GM23248 (cell line): ENCODE results near the gene MDM4. TPM values are rescaled to one million over a fixed set of nuclear protein-coding genes. Genes with fewer than 3 reads are reported as not detected.
"Not testable (repeated sequence)": the region's sequence is repeated elsewhere in the genome, so short reads cannot be mapped to it uniquely, and the experiment has no call there.

ENCODE experiments used
- DNase-seq: peaks from one replicate; pipeline ENCODE4 v3.0.0-alpha.2; 2015
- H2AFZ ChIP-seq: fragments of 200-600 bp; sonication (generic); 2 replicates; pipeline ENCODE4 v1.6.1; 2016; ENCODE audit warnings: antibody characterized with exemption
- H3F3A ChIP-seq: fragments of 200-600 bp; sonication (generic); 2 replicates; pipeline ENCODE4 v1.6.1; 2016; ENCODE audit warnings: mild to moderate bottlenecking, antibody characterized with exemption, mixed run types; ENCODE audit not compliant: insufficient read depth
- H3K27ac ChIP-seq: fragments of 200-600 bp; sonication (generic); 2 replicates; pipeline ENCODE4 v1.5.1; 2016; ENCODE audit warnings: mild to moderate bottlenecking
- H3K27me3 ChIP-seq: fragments of 200-600 bp; sonication (generic); replicated peaks from 2 replicates; pipeline ENCODE4 v1.6.1; 2016; ENCODE audit warnings: mild to moderate bottlenecking; ENCODE audit not compliant: insufficient read depth
- H3K36me3 ChIP-seq: fragments of 200-600 bp; sonication (generic); 2 replicates; pipeline ENCODE4 v1.6.1; 2016; ENCODE audit warnings: low read depth, mild to moderate bottlenecking
- H3K4me1 ChIP-seq: fragments of 200-600 bp; sonication (generic); 2 replicates; pipeline ENCODE4 v1.6.1; 2016; ENCODE audit warnings: mild to moderate bottlenecking; ENCODE audit not compliant: insufficient read depth
- H3K4me2 ChIP-seq: fragments of 200-600 bp; sonication (generic); one replicate; pipeline ENCODE4 v1.6.1; 2016; ENCODE audit warnings: mild to moderate bottlenecking; ENCODE audit not compliant: unreplicated experiment
- H3K4me3 ChIP-seq: fragments of 200-600 bp; sonication (generic); 2 replicates; pipeline ENCODE4 v1.5.1; 2016; ENCODE audit warnings: mild to moderate bottlenecking
- H3K79me2 ChIP-seq: fragments of 200-600 bp; sonication (generic); 2 replicates; pipeline ENCODE4 v1.6.1; 2016; ENCODE audit warnings: mild to moderate bottlenecking; ENCODE audit not compliant: insufficient read depth
- H3K9ac ChIP-seq: fragments of 200-600 bp; sonication (generic); 2 replicates; pipeline ENCODE4 v1.6.1; 2016; ENCODE audit warnings: mild to moderate bottlenecking
- H3K9me2 ChIP-seq: fragments of 200-600 bp; sonication (generic); 2 replicates; pipeline ENCODE4 v1.6.1; 2016; ENCODE audit warnings: mixed run types, mild to moderate bottlenecking, moderate library complexity; ENCODE audit not compliant: insufficient read depth
- H3K9me3 ChIP-seq: fragments of 200-600 bp; sonication (generic); one replicate; pipeline ENCODE4 v1.6.1; 2017; ENCODE audit warnings: low read depth
- H4K20me1 ChIP-seq: fragments of 200-600 bp; sonication (generic); 2 replicates; pipeline ENCODE4 v1.6.0; 2016; ENCODE audit not compliant: insufficient read depth
- EZH2 ChIP-seq: fragments of 200-600 bp; sonication (generic); IDR thresholded peaks from 2 replicates; pipeline ENCODE4 v1.6.1; 2018; ENCODE audit warnings: antibody characterized with exemption, mild to moderate bottlenecking; ENCODE audit not compliant: insufficient read depth, poor library complexity, severe bottlenecking
- EZH2phosphoT487 ChIP-seq: fragments of 200-600 bp; sonication (generic); IDR thresholded peaks from 2 replicates; pipeline ENCODE4 v1.6.1; 2018; ENCODE audit warnings: antibody characterized with exemption, moderate library complexity, mild to moderate bottlenecking, low read depth; ENCODE audit not compliant: insufficient read depth
- WGBS, 2 experiments: methylation state at CpG; one replicate each; pipeline ENCODE4 v1.1.6; 2015 to 2017; ENCODE audit warnings: low lambda C conversion rate in 2 of 2, low coverage in 1 of 2; ENCODE audit errors: missing lambda C conversion rate in 2 of 2; 5-methylcytosine and 5-hydroxymethylcytosine counted together
- in situ Hi-C: fragments of 300-500 bp; cut with MboI; formaldehyde crosslinking; loops from 2 replicates; pipeline ENCODE4 v1.15.0; 2020
- polyA plus RNA-seq: library from polyadenylated mRNA; unstranded; fragments of >200 nt; fragmentation: Nextera tagmentation; extraction: Ambion mirVana; gene quantifications from 2 replicates; pipeline ENCODE4 v1.2.1, GENCODE V29; 2016
- total RNA-seq: library from RNA; depleted of rRNA; stranded (reverse); fragments of >200 nt; shearing (Covaris generic); gene quantifications from 2 replicates; pipeline ENCODE4 v1.2.3, GENCODE V29; 2014

MDM4 gene
- total and polyA plus RNA-seq, 2 experiments from 2014 or later = 9.6 to 12.6 TPM

DNA sequence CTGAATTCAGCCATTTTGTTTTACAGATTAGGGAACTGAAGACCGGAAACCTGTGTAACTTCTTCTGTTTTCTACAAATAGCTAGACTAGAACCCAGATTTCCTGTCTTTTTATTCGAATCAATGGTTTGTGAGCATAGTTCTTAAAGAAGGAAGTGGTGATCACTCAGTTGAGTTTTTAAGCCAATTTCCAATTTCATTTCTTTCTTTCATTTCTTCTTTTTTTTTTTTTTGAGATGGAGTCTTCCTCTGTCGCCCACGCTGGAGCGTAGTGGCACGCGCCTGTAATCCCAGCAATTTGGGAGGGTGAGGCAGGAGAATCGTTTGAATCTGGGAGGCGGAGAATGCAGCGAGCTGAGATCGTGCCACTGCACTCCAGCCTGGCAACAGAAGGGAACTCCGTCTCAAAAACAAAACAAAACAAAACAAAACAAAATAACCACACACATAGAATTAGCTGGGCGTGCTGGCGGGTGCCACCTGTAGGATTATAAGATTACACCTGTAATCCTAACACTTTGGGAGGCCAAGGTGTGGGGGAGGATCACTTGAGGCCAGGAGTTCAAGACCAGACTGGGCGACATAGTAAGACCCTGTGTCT lies 3.0 kb upstream of the MDM4 start:
- WGBS, 2 experiments = 68 to 72% methylated on average over 15 of the region's 15 CpGs
- no peaks in the 10 kb centered on the region for H3K36me3 ChIP-seq

DNA sequence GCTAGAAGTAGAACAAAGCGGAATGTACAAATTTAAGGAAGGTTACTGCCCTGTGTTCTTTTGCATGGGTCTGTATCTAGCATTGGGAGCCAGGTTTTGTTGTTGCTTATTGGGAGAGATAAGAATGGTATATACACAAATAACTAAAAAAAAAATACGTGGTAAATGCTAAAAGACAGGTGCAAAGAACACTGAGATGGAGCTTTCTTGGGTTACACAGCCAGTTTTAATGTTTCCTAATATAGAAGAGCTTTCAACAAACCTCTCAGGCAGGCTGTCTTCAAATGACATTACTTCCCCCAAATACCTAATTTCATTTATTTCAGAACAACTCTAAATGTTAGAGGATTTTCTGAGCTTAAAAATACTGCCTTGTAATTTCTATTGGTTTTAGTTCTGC lies 1.4 kb upstream of the MDM4 start:
- H3K27me3 ChIP-seq = no peaks in the 10 kb centered on the region
- TF ChIP-seq EZH2 = no peak
- no peak for TF ChIP-seq EZH2phosphoT487
- H4K20me1 ChIP-seq = no peaks in the 10 kb centered on the region
- 58 to 60% methylated on average over 2 of the region's 2 CpGs for WGBS, 2 experiments
- 0 out of 2 replicates have a peak overlapping the region, but pooled peaks have one; percentile 13 for H2AFZ ChIP-seq
- H3K9me3 ChIP-seq = no peaks in the 10 kb centered on the region
- H3K27ac ChIP-seq = no peak overlapping the region
- H3F3A ChIP-seq = no peaks in the 10 kb centered on the region
- no peak overlapping the region for H3K9ac ChIP-seq
- H3K4me3 ChIP-seq = no peak overlapping the region
- no peak overlapping the region for H3K4me2 ChIP-seq
- H3K36me3 ChIP-seq = no peaks in the 10 kb centered on the region
- no peak for DNase-seq
- no peaks in the 10 kb centered on the region; the same call in 1 of the 2 replicates for H3K4me1 ChIP-seq
- H3K9me2 ChIP-seq = no peaks in the 10 kb centered on the region
- in situ Hi-C loops = no loop called here
- peaks cover 36% of the 10 kb centered on the region for H3K79me2 ChIP-seq

More for the DNA sequence above, 3.0 kb upstream of the MDM4 start:
- no peaks in the 10 kb centered on the region for H4K20me1 ChIP-seq
- H3K9ac ChIP-seq = no peak overlapping the region
- no peak overlapping the region for H3K27ac ChIP-seq
- peaks cover 5% of the 10 kb centered on the region; the same call in 1 of the 2 replicates for H3F3A ChIP-seq
- TF ChIP-seq EZH2phosphoT487 (no peak), EZH2 (no peak)
- H3K27me3 ChIP-seq = no peaks in the 10 kb centered on the region
- in situ Hi-C loops = no loop called here
- H3K4me3 ChIP-seq = no peak overlapping the region
- DNase-seq = no peak
- no peak overlapping the region for H3K4me2 ChIP-seq
- H3K4me1 ChIP-seq = no peaks in the 10 kb centered on the region; the same call in 1 of the 2 replicates
- H3K9me2 ChIP-seq = no peaks in the 10 kb centered on the region
- no peaks in the 10 kb centered on the region for H3K9me3 ChIP-seq
- H3K79me2 ChIP-seq = peaks cover 20% of the 10 kb centered on the region
- no peak overlapping the region for H2AFZ ChIP-seq

DNA sequence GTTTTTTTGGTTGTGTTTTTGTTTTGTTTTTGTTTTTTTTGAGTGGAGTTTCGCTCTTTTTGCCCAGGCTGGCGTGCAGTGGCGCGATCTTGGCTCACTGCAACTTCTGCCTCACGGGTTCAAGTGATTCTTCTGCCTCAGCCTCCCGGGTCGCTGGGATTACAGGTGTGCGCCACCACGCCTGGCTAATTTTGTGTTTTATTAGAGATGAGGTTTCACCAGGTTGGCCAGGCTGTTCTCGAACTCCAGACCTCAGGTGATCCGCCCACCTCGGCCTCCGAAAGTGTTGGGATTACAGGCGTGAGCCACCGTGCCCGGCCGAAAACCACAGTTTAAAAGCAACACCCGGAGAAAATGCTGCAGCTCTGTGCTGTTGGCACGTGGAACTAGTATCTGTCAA lies 1.2 kb downstream of the MDM4 start:
- peaks cover 13% of the 10 kb centered on the region for H3K4me1 ChIP-seq
- peak overlapping the region; percentile 77 for H3K4me2 ChIP-seq
- H3K9me3 ChIP-seq, H3K9me2 ChIP-seq, H4K20me1 ChIP-seq, H3K9ac ChIP-seq, H3F3A ChIP-seq, H2AFZ ChIP-seq, H3K27me3 ChIP-seq, in situ Hi-C loops, H3K27ac ChIP-seq, DNase-seq, H3K36me3 ChIP-seq: not testable (repeated sequence)
- H3K79me2 ChIP-seq = peaks cover 61% of the 10 kb centered on the region
- 90% methylated on average over 19 of the region's 19 CpGs for WGBS, 2 experiments
- H3K4me3 ChIP-seq = peak overlapping the region; percentile 88

DNA sequence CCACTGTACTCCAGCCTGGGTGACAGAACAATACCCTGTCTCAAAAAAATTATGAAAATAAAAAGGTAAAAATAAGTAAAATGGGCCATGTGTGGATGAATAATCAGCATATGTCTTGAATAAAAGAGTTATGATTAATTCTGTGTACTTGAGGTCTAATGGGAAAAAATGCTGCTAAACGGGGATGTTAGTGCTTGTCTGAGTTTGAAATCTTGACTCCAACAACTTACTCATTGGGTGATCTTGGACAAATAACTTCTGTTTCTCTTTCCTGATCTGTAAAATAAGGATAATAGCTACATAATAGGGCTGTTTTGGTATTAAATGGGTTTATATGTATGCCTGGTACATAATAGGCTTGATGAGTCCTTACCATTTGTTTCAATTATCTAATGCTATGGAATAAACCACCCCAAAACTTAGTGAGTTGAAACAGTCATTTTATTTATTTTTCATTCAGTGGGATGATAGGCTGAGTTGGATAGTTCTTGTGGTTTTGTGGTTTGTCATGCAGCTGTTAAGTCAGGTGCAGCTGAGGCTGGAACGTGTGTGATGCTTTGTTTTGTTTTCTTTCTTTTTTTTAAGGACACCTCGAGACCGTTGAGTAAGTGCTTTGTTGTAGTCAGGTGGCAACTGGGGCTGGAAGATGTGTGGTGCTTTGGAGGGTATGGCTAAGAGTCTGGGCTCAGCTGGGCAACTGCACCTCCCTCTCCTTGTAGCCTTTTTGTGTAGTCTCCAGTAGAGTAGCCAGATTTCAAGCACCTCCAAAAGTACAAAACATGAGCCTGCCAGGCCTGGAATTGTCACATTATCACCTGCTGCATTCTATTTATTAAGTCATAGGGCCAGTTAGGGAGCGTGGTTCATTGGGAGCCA lies 4.9 kb downstream of the MDM4 start:
- Histone ChIP-seq H3K9me3 (no peaks in the 10 kb centered on the region), H3K27ac (peak overlapping the region; percentile 18; the same call in 1 of the 2 replicates), H3K4me3 (no peak overlapping the region), H3K27me3 (no peaks in the 10 kb centered on the region), H3K9me2 (no peaks in the 10 kb centered on the region), H3K4me2 (no peak overlapping the region), H3K9ac (no peak overlapping the region), H3K36me3 (0 out of 2 replicates have a peak, but pooled peaks cover 5% of the 10 kb centered on the region), H4K20me1 (peaks cover 7% of the 10 kb centered on the region), H3F3A (peaks cover 10% of the 10 kb centered on the region), H3K4me1 (peaks cover 13% of the 10 kb centered on the region), H3K79me2 (peaks cover 96% of the 10 kb centered on the region), H2AFZ (no peak overlapping the region)
- in situ Hi-C loops = no loop called here
- DNase-seq = peak; percentile 48
- no peak for TF ChIP-seq EZH2
- TF ChIP-seq EZH2phosphoT487 = no peak
- WGBS, 2 experiments = 58 to 59% methylated on average over 5 of the region's 5 CpGs

DNA sequence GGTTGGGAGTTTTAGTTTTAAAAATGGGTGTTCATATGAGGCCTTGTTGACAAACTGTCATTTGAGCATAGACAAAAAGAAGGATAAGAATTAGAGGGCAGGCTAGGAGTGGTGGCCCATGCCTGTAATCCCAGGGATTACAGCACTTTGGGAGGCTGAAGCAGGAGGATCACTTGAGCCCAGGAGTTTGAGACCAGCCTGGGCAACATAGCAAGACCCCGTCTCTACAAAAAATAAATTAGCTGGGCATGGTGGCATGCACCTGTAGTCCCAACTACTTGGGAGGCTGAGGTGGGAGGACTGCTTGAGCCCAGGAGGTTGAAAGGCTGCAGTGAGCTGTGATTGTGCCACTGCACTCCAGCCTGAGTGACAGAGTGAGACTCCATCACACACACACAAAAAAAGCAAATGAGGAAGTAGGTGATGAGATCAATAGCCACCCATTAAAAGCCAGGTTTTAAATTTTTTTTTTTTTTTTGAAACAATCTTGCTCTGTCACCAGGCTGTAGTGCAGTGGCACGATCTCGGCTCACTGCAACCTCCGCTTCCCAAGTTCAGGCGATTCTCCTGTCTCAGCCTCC lies 5.8 kb downstream of the MDM4 start:
- DNase-seq, H3K9me3 ChIP-seq, H3K4me3 ChIP-seq, H3K9ac ChIP-seq, H3K4me2 ChIP-seq, H3F3A ChIP-seq, H3K9me2 ChIP-seq, H2AFZ ChIP-seq, H3K27ac ChIP-seq, H4K20me1 ChIP-seq, H3K27me3 ChIP-seq, in situ Hi-C loops: not testable (repeated sequence)
- WGBS, 2 experiments = 79 to 83% methylated on average over 5 of the region's 5 CpGs
- Histone ChIP-seq H3K36me3 (peaks cover 14% of the 10 kb centered on the region), H3K79me2 (peaks cover 93% of the 10 kb centered on the region), H3K4me1 (peaks cover 13% of the 10 kb centered on the region)
